HG03457 (cell line): ENCODE measurements around the gene CACNA2D4.

Experiments
- ATAC-seq: cut with Tn5 transposase; IDR thresholded peaks from one replicate; pipeline ENCODE4 v1.9.1; 2021; ENCODE audit warnings: moderate number of reproducible peaks; ENCODE audit not compliant: unreplicated experiment

Gene CACNA2D4

GRCh38 chr12:1834186-1834925 is 84.1 kb downstream of the CACNA2D4 start:
- no peak for ATAC-seq

- ATAC-seq = no peak
These were observed 84.8 kb downstream of the CACNA2D4 start for GRCh38 chr12:1833596-1834028.

GRCh38 chr12:1832801-1833595 is 85.5 kb downstream of the CACNA2D4 start:
- ATAC-seq = no peak

GRCh38 chr12:1830981-1831963 is 87.2 kb downstream of the CACNA2D4 start:
- no peak for ATAC-seq

- ATAC-seq = no peak
These were observed 88.0 kb downstream of the CACNA2D4 start for GRCh38 chr12:1830401-1830845.

GRCh38 chr12:1829306-1829900 is 89.0 kb downstream of the CACNA2D4 start:
- no peak for ATAC-seq

- ATAC-seq = no peak
These were observed 89.6 kb downstream of the CACNA2D4 start for GRCh38 chr12:1828856-1829255.

GRCh38 chr12:1827826-1828805 is 90.3 kb downstream of the CACNA2D4 start:
- no peak for ATAC-seq

- no peak for ATAC-seq
These were observed 91.4 kb downstream of the CACNA2D4 start for GRCh38 chr12:1826867-1827705.

GRCh38 chr12:1826401-1826800 is 92.1 kb downstream of the CACNA2D4 start:
- ATAC-seq = no peak

- no peak for ATAC-seq
These were observed 92.9 kb downstream of the CACNA2D4 start for GRCh38 chr12:1825382-1826102.

- no peak for ATAC-seq
These were observed 95.2 kb downstream of the CACNA2D4 start for GRCh38 chr12:1823237-1823636.

- ATAC-seq = no peak
These were observed 95.8 kb downstream of the CACNA2D4 start for GRCh38 chr12:1822699-1823098.

- ATAC-seq = no peak
These were observed 96.6 kb downstream of the CACNA2D4 start for GRCh38 chr12:1821805-1822204.

GRCh38 chr12:1820896-1821291 is 97.6 kb downstream of the CACNA2D4 start:
- ATAC-seq = no peak

- no peak for ATAC-seq
These were observed 98.1 kb downstream of the CACNA2D4 start, which contains the start of gene LRTM2 for GRCh38 chr12:1820191-1820895. Gene LRTM2, plus strand, starts transcription at chr12:1820565. Its CDS starts 7,584 bp downstream, at chr12:1828149.

- no peak for ATAC-seq
These were observed 98.9 kb downstream of the CACNA2D4 start for GRCh38 chr12:1819571-1819970.
